GM19240 (cell line): ENCODE measurements around the gene ATG3.
"Not testable (repeated sequence)": the region's sequence is repeated elsewhere in the genome, so short reads cannot be mapped to it uniquely, and the experiment has no call there.

ENCODE experiments used
- DNase-seq: peaks from one replicate; pipeline ENCODE4 v3.0.0; 2011; ENCODE audit warnings: low spot score; ENCODE audit not compliant: insufficient read length

Gene ATG3

DNA sequence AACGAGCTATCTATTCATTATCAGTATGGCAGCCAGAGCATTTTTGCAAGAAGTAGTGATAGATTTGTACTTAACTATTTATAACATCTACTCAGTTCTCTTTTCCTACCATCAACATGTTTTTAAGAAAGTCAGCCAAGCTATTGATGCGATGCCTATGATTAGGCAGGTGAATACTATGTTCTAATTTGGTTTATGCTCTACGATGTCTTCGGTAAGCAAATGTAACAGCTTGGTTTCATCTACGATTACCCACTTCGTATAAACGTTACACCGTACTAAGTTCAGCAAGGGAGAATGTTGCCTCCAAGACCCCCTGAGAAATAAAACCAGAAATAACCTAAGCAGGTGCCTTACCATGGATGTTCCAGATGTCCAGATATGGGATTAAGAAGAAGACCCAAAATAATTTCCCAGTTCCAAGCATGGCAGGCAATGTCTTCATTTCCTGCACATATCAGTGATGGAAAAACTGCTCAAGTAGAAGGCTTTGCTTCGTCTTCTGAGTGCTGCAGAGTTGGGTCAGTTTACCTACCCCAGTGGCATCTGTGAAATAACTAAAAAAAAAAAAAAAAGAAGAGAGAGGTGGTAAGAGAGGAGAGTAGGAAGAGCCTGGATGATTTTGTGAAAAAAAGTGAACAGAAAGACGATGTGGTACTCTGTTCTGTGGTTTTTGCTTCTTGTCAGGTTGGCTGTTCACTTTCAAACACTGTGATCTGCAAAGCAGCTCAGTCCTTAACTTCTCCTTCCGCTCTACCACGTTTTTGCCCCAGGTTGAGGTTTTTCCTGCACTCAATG lies 62.6 kb downstream of the ATG3 start, which contains the start of gene BTLA:
Gene BTLA (minus strand): TSS at position 559 of the 798 bp plus-strand sequence. CDS start 114 bp downstream, at position 445.
- DNase-seq = peak; percentile 9

DNA sequence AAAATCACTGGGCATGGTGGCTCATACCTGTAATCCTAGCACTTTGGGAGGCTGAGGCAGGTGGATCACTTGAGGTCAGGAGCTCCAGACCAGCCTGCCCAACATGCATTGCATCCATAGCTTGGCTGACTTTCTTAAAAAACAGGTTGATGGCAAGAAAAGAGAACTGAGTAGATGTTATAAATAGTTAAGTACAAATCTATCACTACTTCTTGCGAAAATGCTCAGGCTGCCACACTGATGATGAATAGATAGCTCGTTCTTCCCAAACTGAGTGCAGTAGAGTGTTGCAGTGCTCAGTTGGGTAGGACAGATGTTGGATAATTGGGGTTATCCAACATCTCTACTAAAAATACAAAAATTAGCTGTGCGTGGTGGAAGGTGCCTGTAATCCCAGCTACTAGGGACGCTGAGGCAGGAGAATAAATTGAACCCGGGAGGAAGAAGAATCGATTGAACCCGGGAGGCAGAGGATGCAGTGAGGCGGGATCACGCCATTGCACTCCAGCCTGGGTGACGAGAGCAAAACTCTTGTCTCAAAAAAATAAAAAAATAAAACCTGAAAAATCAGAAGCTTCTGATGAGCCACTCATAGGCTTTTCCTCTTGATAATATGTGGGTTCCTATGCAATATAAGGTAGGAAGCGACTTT lies 63.7 kb downstream of the ATG3 start:
- DNase-seq = no peak

DNA sequence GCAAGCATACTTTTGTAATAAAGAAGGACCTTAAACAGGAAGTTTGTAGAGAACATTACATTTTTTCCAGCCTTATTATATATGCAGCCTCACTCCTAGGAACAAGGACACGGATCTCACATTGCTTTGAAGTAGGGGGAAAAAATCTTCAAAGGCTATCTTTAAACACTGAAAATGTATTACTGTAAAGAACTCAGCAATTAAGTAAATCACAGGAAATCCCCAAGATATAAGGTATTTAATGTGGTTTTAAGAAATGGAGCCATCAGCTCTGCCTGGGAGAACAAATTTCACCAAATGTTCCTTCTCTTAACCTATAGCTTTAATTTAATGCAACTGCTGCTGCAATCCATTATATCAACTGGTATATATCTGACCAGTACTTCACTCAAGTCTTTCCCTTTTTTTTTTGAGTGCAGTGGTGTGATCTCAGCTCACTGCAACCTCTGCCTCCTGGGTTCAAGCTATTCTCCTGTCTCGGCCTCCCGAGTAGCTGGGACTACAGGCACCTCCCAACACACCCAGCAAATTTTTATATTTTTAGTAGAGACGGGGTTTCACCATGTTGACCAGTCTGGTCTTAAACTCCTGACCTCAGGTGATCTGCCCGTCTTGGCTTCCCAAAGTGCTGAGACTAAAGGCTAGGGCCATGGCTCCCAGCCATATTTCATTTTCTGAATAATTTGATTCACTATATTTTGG lies 65.2 kb downstream of the ATG3 start:
- DNase-seq = no peak

DNA sequence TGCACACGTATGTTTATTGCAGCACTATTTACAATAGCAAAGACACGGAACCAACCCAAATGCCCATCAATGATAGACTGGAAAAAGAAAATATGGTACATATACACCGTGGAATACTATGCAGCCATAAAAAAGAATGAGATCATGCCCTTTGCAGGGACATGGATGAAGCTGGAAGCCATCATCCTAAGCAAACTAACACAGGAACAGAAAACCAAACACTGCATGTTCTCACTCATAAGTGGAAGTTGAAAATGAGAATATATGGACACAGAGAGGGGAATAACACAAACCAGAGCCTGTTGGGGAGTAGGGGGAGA lies 67.4 kb downstream of the ATG3 start:
- not testable (repeated sequence) for DNase-seq

DNA sequence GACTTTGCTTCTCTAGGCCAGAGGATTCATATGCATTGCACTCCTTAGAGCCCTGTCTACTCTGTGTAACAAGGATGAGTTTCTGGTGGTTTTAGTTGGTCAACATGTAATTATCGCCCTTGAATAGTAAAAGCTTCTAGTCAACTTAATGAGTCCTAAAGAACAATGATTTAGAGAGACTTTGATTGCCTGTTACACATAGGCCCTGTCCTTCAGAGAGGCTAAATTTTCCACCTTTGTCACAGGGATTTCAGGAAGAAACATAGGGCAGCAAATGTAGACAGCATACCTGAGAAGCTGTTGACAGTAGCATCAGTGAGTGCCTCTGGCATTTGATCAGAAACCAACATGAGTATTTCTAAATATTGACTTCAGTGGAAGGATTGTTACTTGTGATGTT lies 69.6 kb downstream of the ATG3 start:
- no peak for DNase-seq

DNA sequence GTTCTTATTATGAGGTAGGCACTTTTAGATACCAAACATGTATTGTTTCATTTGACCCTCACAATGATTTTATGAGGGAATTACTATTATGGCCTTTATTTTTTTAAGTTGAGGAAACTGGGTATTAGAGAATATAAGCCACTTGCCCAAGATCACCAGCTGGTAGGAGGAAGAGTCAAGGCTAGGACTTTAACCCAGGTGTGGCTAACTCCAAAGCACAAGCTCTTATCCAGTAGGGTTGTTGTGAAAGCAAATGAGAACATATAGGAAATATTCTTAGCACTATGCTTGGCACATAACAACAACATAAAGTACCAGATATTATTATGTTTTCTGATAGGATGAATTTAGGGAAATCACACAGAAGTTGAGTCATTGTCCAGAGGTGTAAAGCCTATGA lies 70.4 kb downstream of the ATG3 start:
- no peak for DNase-seq

DNA sequence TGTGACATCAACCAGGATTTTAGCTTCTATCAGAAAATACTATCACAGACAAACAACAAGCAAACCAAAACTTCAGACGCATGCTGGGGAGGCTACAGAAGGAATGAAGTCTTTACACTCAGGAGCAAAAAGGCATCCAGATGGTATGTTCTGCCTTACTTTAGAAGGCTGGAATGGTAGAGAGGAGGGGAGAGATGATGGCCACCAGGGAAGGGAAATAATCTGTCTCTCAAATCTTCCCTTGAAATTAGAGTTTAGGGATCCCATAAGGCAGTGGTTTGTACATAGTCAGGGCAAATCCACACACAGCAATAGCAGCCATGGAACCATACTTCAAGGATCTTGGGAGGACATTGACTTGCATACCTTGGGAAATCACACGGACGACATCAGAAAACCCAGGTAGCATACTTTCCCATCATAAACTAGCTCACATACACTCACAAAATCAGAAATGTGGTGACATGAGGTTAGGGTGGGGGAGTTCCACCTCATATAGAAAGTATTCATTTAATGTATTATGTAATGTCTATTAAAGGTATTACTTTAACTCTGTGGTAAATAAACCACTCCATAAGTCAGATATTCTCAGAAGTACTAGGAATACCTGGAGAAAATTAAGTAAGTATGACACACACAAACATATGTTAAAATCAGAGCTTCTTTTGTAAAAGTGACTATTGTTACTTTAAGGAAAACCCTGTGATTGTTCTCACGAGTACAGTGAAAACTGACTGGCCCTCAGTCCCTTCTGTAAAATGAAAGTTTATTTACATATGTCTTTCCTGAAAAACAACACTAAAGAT lies 71.9 kb downstream of the ATG3 start:
- no peak for DNase-seq

DNA sequence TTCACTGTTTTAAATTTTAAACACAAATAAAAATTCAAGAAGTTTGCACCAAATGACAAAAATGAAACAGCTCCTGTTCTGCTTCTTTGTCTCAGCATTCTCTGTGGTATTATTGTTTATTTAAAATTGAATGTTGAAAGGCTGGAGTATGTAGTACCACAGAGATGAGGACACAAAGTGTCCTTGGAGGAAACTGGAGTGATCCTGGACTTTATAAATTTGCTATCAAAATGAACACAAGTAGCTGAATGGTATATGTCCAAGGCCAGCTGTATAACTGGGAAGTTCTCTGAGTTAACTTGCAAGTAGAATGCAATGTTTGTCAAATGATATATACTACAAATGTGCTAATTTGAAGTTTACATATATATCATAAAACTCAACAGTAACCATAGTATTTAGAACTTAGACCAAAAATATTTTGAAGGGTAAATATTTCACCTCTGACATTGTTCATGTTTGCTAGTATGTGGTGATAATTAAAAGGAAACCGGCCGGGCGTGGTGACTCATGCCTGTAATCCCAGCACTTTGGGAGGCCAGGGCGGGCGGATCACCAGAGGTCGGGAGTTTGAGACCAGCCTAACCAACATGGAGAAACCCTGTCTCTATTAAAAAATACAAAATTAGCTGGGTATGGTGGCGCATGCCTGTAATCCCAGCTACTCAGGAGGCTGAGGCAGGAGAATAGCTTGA lies 74.8 kb downstream of the ATG3 start:
- no peak for DNase-seq

DNA sequence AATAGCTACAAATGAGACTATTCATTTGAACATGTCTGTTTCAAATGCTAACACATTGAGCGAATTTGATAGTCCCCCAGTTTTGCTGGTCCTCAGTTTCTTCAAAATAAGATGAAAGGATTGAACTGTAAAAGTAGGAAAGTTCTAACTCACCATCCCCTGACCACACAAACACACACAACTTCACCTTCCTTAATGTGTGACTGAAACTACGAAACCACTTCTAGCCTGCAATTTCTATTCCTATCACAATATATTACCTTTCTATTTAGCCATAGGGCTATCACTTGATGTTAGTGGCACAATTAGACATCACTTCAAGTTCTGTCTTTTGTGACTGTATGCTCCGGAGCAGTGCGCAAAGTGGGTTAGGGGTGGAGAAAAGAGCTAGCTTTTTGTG lies 77.4 kb downstream of the ATG3 start:
- DNase-seq = no peak

DNA sequence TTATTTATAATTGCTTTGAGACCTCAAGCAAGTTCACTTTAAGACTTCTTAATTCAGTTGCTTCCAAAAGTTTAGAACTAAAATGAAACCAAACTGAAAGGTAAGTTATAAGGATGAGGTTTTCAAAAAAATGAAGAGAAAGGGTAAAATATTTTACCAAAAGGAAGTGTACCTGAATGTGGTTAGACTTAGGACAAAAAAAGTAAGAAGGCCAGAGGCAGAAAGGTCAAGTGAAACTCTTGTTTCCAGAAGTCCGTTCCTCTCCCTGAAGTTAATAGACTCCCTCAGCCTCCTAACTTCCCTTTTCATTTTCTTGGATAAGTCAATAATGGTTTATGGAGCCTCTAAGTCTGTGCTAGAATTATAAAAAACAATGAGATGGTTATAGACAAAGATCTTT lies 79.1 kb downstream of the ATG3 start:
- DNase-seq = no peak
